ENCODE results near the gene GCDH.
A peak's percentile ranks its signal among the peaks of the same experiment; 100 is the strongest.

- TF ChIP-seq CTCF (IDR thresholded peaks at IDR 0.05; ENCODE audit: low read depth, low read length, poor library complexity, severe bottlenecking): peak; percentile 37
- no peak for TF ChIP-seq EZH2phosphoT487 (IDR thresholded peaks at IDR 0.05; ENCODE audit: borderline replicate concordance, low read length)
These were observed 46.4 kb downstream of the GCDH start for GRCh38 chr19:12937093-12937926.
